ENCODE results near the gene RESP18.

- TF ChIP-seq CTCF (conservative IDR thresholded peaks at IDR 0.05) (no peak), EZH2 (IDR thresholded peaks at IDR 0.05; ENCODE audit: low read depth) (no peak)
Measured at GRCh38 chr2:219325136-219325535, 7.4 kb downstream of the RESP18 start.

Data from PC-9 (cell line).